Measurements from ENCODE around the gene PAQR6.

PAQR6 gene

DNA sequence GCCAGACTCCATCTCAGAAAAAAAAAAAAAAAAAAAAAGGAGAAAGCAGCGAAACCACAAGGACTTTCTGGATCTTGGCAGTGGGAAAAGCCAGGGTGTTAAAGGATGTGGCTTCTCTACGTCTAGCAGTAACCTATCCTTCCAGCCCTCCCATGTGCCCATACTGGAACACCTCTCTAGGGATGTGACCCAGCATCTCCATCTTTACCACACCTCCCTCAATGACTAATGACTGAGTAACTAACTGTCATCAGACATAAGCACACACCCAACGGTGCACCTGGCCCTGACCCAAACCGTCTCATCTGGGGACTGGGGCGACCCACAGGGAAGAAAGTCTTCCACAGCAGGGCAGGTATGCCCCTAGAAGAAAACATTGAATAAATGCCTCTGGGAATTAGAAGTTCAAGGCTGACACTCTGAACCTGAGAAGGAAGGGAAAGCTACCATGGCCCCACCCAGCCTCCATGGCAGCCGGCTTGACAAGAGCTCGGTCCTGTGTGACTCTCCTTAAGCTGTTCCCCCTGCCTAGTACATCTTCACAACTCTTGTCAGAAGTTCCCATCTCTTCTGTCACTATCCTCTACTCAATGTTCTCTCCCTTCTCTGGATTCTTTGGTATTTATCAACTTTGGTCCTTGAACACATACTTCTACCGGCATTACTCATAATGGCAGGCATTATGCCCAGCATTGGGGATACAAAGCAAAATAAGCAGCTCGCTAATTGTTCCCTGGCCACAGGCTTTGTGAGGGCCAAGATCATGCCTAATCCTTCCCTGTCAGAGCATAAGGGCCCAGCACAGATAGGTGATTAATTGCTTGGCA lies 14.8 kb upstream of the PAQR6 start:
- no peak for FAIRE-seq

- no peak for FAIRE-seq
Observed at GRCh38 chr1:156260896-156261295, 13.0 kb upstream of the PAQR6 start.

- FAIRE-seq: no peak
Observed at GRCh38 chr1:156259805-156260204, 11.9 kb upstream of the PAQR6 start.

GRCh38 chr1:156258859-156259258 lies 11.0 kb upstream of the PAQR6 start:
- FAIRE-seq: no peak

DNA sequence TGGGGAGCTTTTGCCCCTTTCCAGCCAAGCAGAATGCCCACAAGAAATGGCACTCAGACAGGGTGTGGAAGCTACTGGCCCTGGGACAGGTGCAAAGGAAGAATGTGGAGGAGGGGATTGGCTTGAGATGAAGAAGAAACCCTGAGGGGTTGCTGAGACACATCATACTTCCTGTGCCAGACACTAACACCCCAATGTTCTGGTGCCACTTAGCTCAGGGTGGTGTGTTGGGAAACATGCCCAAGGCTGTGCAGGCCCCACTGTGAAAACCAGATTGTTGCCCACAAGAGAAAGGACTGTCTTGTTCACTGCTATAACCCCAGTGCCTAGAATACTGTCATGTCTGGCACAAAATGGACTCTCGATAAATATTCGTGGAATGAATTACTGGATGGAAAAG lies 9.9 kb upstream of the PAQR6 start:
- FAIRE-seq: no peak

DNA sequence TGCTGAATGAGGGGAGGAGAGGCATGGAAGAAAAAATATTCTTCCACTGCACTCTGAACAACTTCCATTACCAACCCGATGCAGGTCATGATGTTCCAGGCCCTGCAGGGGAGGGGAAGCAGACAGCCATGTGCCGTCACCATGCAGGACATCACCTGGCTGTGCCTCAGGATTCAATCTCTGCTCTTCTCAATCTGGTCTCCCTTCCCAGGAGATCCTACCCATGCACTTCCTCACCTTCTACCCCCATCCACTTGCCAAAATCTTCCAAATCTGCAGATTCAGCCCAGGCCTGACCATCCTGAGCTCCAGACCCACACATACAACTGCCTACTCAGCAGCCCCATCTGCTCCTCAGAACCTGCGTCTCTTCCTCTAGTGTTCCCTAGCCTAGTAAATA lies 5.8 kb upstream of the PAQR6 start:
- no peak for FAIRE-seq

DNA sequence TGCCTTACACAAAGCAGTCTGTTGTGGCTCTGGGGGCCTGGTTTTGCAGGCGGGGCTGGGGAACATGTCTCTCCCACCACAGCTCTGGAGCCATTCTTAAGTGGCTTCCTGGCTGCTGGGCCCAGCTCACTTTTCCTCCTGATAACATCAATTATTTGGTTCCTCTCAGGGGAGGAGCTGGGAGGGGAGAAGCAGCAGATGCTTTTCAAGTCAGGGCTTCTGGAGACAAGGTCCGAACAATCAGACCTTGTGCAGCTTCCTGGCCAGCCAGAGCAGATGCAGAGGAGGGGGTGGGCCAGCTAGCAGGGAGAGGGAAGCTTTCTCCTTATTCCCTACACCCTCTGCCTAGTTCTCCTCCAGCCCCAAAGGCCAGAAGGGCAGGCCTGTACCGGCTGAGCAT lies 3.7 kb upstream of the PAQR6 start:
- no peak for FAIRE-seq

GRCh38 chr1:156249593-156249992 lies 1.7 kb upstream of the PAQR6 start:
- FAIRE-seq: no peak

- FAIRE-seq: no peak
Observed at GRCh38 chr1:156248323-156248683, 447 bp upstream of the PAQR6 start.

GRCh38 chr1:156246781-156247459 lies 936 bp downstream of the PAQR6 start:
- FAIRE-seq: no peak

DNA sequence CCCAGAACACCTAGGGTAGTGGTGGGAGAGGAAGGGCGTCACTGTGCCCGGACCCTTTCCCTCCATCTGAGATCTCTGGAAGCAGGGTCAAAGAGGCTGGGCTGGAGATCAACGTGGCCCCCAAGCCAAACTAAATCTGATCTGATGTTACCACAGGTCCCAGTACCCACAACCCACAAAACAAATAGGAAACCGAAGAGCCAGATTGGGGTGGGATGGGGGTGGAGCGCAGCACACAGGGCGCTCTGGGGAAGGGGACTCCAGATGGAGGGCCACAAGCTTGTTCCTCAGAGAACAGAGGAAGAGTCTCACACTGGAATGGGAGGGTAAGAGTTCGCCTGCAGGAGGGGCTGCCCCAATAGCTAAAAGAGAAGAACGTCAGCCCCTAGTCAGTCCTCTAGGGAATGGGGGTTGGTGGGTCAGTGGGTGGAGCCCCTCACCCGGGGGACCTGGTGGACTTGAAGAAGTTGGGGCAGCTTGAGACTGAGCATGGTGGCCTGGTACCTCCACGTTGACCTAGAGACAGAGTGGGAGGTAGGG lies 1.5 kb downstream of the PAQR6 start:
- FAIRE-seq: no peak

DNA sequence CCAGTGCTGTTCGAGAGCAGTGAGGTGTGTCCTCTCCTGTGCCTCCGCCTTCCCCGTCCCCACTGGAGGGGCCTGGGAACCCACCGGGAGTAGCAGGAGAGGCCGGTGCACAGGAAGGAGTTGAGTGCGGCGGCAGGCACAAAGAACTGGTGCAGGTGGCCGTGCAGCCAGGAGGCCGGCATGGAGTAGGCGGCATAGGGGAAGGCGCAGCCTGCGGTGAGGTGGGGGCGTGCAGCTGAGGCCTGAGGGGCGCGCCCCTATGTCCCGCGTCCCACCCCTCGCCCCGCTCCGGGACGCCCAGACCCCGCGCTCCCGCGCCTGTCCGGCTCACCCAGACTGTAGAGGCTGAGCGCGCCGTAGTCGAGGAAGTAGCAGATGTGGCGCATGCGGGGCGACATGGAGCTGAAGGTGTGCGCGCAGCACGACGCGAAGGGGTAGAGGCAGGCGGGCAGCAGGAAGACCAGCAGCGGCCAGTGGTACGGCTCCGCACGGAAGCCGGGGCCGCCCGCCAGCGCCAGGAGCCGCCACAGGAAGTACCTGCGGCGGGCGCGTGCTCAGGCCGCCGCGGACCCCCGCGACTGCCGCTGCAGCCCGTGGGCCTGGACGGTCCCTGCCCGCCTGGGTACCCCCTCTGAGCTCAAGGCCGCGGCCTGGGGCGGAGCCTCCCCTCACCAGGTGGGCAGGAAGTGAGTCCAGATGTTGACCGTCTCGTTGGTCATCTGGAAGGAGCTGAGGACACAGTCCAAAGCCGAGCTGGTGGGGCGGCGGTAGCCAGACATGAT lies 2.2 kb downstream of the PAQR6 start:
- no peak for FAIRE-seq

DNA sequence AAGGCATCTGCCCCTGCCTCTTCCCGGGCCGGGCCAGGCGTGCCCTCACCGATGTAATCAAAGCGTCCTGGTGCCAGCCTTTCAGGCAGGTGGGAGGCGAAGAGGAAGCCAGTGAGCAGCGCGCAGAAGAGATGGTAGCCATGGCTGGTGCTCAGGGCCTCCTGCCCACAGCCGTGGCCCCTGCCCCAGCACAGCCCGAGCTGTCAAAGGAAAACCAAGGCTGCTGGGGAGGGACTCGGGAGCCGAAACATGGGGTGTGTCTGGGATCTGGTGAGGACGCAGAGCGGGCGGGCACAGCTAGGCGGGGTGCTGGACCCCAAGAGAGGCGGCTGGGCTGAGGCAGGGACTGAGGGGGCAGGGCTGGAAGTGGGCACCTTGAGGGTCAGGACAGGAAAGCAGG lies 3.1 kb downstream of the PAQR6 start:
- no peak for FAIRE-seq

GRCh38 chr1:156244126-156244525 lies 3.7 kb downstream of the PAQR6 start:
- no peak for FAIRE-seq

- FAIRE-seq: no peak
Observed at GRCh38 chr1:156242738-156243137, 5.1 kb downstream of the PAQR6 start.

- no peak for FAIRE-seq
Observed at GRCh38 chr1:156241926-156242325, 5.9 kb downstream of the PAQR6 start, which contains the start of gene BGLAP. BGLAP (plus strand) TSS chr1:156242184; CDS start chr1:156242232, 48 bp downstream.

- FAIRE-seq: no peak
Observed at GRCh38 chr1:156241311-156241811, 6.5 kb downstream of the PAQR6 start.

GRCh38 chr1:156238248-156238647 lies 9.6 kb downstream of the PAQR6 start:
- no peak for FAIRE-seq

DNA sequence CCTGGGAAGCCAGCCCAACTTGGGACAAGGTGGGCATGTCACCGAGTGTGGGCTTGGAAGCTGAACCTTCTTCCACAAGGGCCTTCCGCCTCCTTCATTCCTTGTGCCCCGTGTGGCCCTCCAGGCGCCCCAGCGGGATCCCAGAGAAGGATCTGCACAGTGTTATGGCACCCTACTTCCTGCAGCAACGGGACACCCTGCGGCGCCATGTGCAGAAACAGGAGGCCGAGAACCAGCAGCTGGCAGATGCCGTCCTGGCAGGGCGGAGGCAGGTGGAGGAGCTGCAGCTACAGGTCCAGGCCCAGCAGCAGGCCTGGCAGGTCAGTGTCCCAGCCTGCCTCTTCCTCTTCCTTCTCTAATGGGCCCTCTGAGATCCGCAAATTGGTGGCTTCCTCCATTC lies 11.7 kb downstream of the PAQR6 start:
- FAIRE-seq: no peak

DNA sequence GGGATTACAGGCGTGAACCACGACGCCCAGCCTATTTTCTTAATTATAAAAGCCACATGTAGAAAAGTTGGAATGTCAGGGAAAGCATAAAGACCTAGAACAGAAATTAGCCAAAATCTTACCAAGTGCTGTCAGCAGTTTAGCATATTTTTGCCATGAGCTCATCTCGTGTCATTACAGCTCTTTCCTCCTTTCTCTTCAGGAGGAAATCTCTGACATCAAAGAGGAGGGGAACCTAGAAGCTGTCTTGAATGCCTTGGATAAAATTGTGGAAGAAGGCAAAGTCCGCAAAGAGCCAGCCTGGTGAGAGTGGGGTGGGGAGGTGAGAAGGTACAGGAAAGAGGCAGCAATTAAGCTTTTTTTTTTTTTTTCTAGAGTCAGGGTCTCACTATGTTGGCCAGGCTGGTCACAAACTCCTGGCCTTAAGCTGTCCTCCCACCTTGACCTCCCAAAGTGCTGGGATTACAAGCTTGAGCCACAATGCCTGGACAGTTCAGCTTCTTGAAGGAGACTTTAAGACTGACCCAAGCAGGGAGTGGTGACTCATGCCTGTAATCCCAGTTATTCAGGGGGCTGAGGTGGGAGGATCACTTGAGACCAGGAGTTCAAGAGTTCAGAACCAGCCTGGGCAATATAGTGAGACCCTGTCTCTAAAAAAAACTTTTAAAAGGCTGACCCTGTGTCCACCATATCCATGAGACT lies 14.3 kb downstream of the PAQR6 start:
- FAIRE-seq: no peak

DNA sequence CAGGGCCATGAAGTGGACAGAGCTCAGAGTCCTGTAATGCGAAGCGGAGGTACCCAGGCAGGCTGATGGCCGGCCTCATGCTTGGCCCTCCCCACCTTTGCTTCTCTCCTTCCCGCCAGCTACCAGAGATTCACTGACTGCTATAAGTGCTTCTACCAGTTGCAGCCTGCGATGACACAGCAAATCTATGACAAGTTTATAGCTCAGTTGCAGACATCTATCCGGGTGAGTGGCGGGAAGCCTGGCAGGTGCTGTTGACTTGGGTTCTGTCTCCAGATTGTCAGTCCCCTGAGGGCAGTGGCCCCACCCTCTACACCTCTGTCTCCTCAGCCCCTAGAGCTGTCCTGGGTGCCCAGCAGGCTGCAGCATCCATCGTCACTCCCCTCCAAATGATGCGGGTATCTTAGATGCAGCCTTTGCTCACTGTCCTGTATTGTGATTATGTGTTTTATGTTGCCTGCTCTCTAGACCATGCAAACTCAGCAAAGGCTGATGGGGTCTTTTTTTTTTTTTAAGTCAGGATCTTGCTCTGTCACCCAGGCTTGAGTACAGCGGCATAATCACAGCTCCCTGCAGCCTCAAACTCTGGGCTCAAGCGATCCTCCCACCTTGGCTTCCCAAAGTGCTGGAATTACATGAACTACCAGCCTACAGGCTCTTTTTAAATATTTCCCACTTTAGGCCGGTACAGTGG lies 15.5 kb downstream of the PAQR6 start:
- FAIRE-seq: no peak

GRCh38 chr1:156230473-156230837 lies 17.4 kb downstream of the PAQR6 start:
- no peak for FAIRE-seq
